Keratinocyte (primary cell): ENCODE data around the gene DYNC1I2.

ENCODE experiments used
- CTCF ChIP-seq, 3 experiments: IDR thresholded peaks in 1 of 3; conservative IDR thresholded peaks in 1 of 3; optimal IDR thresholded peaks in 1 of 3; 2 replicates in 2 of 3; 3 replicates in 1 of 3; pipeline versions ENCODE3 to v1.5.1; 2011; ENCODE audit warnings: low read length in 3 of 3, mild to moderate bottlenecking in 3 of 3, moderate library complexity in 2 of 3, control low read depth in 1 of 3, inconsistent platforms in 1 of 3; ENCODE audit not compliant: insufficient read depth in 2 of 3; ENCODE audit errors: extremely low read depth in 1 of 3
- EZH2 ChIP-seq: IDR thresholded peaks from one replicate; pipeline ENCODE4 v1.6.1; 2012; ENCODE audit warnings: inconsistent platforms, mild to moderate bottlenecking, low read length, moderate library complexity

- TF ChIP-seq CTCF (optimal IDR thresholded peaks at IDR 0.05 in 1 of 3, IDR thresholded peaks at IDR 0.05 in 1 of 3, conservative IDR thresholded peaks at IDR 0.05 in 1 of 3; ENCODE audit: extremely low read depth in 1 of 3, insufficient read depth in 2 of 3, low read length in 3 of 3) (no peak), EZH2 (no peak)
These were observed 19.1 kb upstream of the DYNC1I2 start for GRCh38 chr2:171668183-171668582.
